Endothelial cell (in vitro differentiated cells): ENCODE measurements around the gene EXOC3L4. TPM values are rescaled to one million over a fixed set of nuclear protein-coding genes. Genes with fewer than 3 reads are reported as not detected.

Experiments
- DNase-seq: peaks from one replicate; pipeline ENCODE4 v3.0.0; 2021; ENCODE audit warnings: low spot score
- H3K27ac Mint-ChIP-seq: one replicate; pipeline ENCODE4 v1.8.0; 2021; ENCODE audit warnings: mixed read lengths, inconsistent platforms; ENCODE audit not compliant: unreplicated experiment
- H3K27me3 Mint-ChIP-seq: one replicate; pipeline ENCODE4 v1.8.0; 2021; ENCODE audit warnings: mild to moderate bottlenecking, moderate library complexity, mixed read lengths, inconsistent platforms; ENCODE audit not compliant: unreplicated experiment
- H3K36me3 Mint-ChIP-seq: one replicate; pipeline ENCODE4 v1.8.0; 2021; ENCODE audit warnings: mild to moderate bottlenecking, low read depth, mixed read lengths, inconsistent platforms; ENCODE audit not compliant: unreplicated experiment
- H3K4me1 Mint-ChIP-seq: one replicate; pipeline ENCODE4 v1.8.0; 2021; ENCODE audit warnings: mild to moderate bottlenecking, mixed read lengths, inconsistent platforms; ENCODE audit not compliant: unreplicated experiment
- H3K4me3 Mint-ChIP-seq: one replicate; pipeline ENCODE4 v1.8.0; 2021; ENCODE audit warnings: mild to moderate bottlenecking, mixed read lengths, inconsistent platforms; ENCODE audit not compliant: unreplicated experiment
- H3K9me3 Mint-ChIP-seq: one replicate; pipeline ENCODE4 v1.8.0; 2021; ENCODE audit warnings: mixed read lengths, inconsistent platforms; ENCODE audit not compliant: unreplicated experiment
- total RNA-seq: library from RNA; stranded (reverse); fragmentation: NEBNext Ultra II Directional; extraction: Animal tissue kit (Norgen Biotek cat#: 25700); gene quantifications from one replicate; pipeline ENCODE4 v1.2.1, GENCODE V29; 2021; ENCODE audit not compliant: unreplicated experiment
- TF ChIP-seq, protein P1 (sequence below): fragments of 200-600 bp; sonication (generic); IDR thresholded peaks from one replicate; pipeline ENCODE4 v1.5.0; 2021; ENCODE audit warnings: antibody characterized with exemption; ENCODE audit not compliant: unreplicated experiment

EXOC3L4 gene
- total RNA-seq, 1 donor from 2014 or later, result not detected

DNA sequence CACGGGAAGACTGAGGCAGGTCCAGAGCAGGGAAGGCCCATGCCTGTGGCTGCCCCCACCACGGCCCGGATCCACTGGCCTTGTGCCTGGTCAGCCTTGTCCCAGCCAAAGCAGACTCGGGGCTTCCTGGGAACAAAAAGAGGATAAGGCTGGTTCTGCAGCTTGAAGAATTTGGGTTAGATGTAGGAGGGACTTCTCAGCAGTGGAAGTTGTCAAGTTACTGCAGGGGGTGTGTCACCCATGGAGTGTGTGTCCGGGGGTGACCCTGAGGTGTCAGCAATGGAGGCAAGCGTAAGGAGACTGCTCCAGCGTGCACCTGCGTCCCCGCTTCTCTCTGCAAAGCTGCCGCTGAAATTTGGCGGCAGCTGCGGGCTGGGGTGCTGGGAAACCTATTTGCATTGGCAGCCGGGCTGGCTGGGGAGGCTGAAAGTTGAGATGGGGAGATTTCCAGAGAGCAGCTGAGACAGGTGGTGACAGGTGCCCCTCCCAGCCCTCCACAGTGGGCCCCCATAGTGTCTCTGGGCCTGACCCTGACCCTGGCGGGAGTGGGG, 16.2 kb downstream of the EXOC3L4 start:
- Mint-ChIP-seq H3K4me1 (peaks cover 7% of the 10 kb centered on the region), H3K4me3 (no peak overlapping the region), H3K36me3 (no peaks in the 10 kb centered on the region), H3K27ac (no peak overlapping the region), H3K9me3 (no peaks in the 10 kb centered on the region), H3K27me3 (peaks cover 4% of the 10 kb centered on the region)
- no peak for DNase-seq
- TF ChIP-seq, protein P1, sequence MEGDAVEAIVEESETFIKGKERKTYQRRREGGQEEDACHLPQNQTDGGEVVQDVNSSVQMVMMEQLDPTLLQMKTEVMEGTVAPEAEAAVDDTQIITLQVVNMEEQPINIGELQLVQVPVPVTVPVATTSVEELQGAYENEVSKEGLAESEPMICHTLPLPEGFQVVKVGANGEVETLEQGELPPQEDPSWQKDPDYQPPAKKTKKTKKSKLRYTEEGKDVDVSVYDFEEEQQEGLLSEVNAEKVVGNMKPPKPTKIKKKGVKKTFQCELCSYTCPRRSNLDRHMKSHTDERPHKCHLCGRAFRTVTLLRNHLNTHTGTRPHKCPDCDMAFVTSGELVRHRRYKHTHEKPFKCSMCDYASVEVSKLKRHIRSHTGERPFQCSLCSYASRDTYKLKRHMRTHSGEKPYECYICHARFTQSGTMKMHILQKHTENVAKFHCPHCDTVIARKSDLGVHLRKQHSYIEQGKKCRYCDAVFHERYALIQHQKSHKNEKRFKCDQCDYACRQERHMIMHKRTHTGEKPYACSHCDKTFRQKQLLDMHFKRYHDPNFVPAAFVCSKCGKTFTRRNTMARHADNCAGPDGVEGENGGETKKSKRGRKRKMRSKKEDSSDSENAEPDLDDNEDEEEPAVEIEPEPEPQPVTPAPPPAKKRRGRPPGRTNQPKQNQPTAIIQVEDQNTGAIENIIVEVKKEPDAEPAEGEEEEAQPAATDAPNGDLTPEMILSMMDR, result no peak

DNA sequence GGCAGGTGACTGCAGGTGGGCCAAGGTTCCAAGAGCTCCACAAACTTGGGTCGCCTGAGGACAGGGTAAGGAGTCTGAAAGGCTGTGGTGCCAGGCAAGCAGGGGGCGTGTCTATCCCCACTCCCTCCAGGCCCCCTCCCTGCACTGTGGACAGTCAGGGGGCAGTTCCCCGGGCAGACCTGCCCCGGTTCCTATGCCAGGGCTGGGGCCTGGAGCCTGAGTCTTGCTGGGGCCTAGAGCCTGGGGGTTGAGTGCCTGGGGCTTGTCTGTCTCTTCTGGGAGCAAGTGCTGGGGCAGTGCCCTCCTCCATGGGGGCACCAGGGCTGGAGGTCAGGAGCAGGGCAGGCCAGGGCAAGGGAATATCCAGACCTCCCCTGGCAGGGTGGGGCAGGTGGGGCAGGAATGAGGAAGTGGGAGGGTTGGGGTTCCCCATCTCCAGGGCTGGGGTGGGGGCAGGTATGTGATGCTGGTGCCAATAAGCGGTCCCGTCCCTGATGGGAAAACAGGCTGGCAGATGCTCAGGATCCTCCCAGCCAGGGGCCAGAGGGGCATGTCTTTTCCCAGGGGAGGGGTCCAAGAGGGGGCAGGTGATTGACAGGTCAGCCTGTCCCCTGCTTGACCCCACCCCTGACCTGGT, 16.8 kb downstream of the EXOC3L4 start:
- no peaks in the 10 kb centered on the region for H3K9me3 Mint-ChIP-seq

DNA sequence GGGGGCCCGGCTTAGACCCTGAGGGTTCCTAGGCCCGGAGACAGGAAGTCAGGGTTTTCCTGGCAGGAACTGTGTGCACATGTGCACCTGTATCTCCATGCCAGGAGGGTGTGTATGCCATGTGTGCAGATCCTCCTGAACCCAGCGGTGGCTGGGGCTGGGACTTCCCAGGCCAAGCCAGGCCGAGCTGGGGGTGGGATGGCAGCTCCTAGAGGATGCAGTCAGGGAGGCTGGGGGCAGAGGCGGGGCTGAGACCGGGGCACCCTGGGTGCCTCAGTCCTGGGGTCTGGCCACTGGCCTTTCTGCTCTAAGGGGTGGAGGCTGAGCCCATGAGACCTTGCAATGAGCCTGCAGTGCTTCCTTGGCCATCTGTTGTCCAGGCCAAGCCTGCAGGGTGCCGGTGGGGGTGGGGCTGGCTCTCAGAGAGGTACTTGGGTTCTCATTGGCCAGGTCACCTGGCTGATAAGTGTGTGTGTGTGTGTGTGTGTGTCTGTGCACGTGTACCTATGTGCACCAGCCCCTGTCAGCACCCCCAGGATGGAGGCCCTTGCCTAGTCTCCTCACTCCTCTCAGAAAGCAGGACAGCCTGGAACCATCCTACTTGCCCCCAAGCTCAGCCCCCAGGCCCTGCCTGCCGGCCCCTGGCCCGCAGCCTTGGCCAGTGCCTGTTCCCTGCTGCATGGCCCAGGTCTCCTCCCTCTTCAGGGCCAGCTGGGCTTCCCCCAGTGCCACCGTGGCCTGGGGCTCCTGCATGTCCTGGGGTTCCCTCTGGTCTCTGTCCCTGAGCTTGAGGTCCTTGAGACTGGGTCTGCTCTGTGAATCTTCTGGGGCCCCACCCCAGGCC, 18.1 kb downstream of the EXOC3L4 start:
- Mint-ChIP-seq H3K4me3 (no peak overlapping the region), H3K36me3 (no peaks in the 10 kb centered on the region), H3K27me3 (peaks cover 8% of the 10 kb centered on the region), H3K9me3 (no peaks in the 10 kb centered on the region), H3K4me1 (peaks cover 9% of the 10 kb centered on the region), H3K27ac (no peak overlapping the region)
- DNase-seq, result no peak
- TF ChIP-seq, protein P1, result no peak

More for the DNA sequence above, 16.8 kb downstream of the EXOC3L4 start:
- Mint-ChIP-seq H3K27ac (no peak overlapping the region), H3K36me3 (no peaks in the 10 kb centered on the region), H3K27me3 (peaks cover 6% of the 10 kb centered on the region), H3K4me3 (no peak overlapping the region), H3K4me1 (peaks cover 7% of the 10 kb centered on the region)
- TF ChIP-seq, protein P1, result no peak
- no peak for DNase-seq

GRCh38 chr14:103113303-103113702, 18.8 kb downstream of the EXOC3L4 start:
- Mint-ChIP-seq H3K4me3 (no peak overlapping the region), H3K4me1 (peaks cover 9% of the 10 kb centered on the region), H3K27me3 (peaks cover 8% of the 10 kb centered on the region), H3K9me3 (no peaks in the 10 kb centered on the region), H3K36me3 (no peaks in the 10 kb centered on the region), H3K27ac (no peak overlapping the region)
- no peak for DNase-seq
- TF ChIP-seq, protein P1, result no peak
